Measurements from ENCODE around the gene CD28. TPM values are rescaled to one million over a fixed set of nuclear protein-coding genes. Genes with fewer than 3 reads are reported as not detected.
A peak's percentile ranks its signal among the peaks of the same experiment; 100 is the strongest.

CD28 gene
- total and polyA plus RNA-seq, 7 experiments from 2014 or later, result 52.2 to 224 (median 113) TPM

GRCh38 chr2:203763241-203763937, 57.0 kb downstream of the CD28 start:
- Histone ChIP-seq H3K36me3 (ENCODE audit: control insufficient read depth in 2 of 3, insufficient read depth in 3 of 3, low read length in 3 of 3) (no peaks in the 10 kb centered on the region), H3K9me3 (ENCODE audit: control insufficient read depth in 2 of 3, low read length in 3 of 3) (no peaks in the 10 kb centered on the region), H3K27ac (ENCODE audit: low read depth, low read length) (peak overlapping the region; percentile 30), H3K4me3 (ENCODE audit: low read length) (no peak overlapping the region), H3K27me3 (ENCODE audit: control insufficient read depth in 2 of 2, insufficient read depth in 2 of 2, low read length in 2 of 2) (no peaks in the 10 kb centered on the region), H3K4me1 (ENCODE audit: control insufficient read depth in 2 of 2, insufficient read depth in 2 of 2, low read length in 2 of 2) (peaks cover 39 to 60% of the 10 kb centered on the region in 2 donors)
- ChIA-PET CTCF (interaction anchor here (0.7 kb wide), 1 partner anchor 43 kb away, joined by 3 read pairs; no protein-coding TSS in a partner anchor), POLR2A (interaction anchor here (0.6 to 1.9 kb wide), 8 partner anchors 13 to 45 kb away, joined by 3 to 9 read pairs (median 4); no protein-coding TSS in a partner anchor)
- peaks cover 38 to 94% (median 88%) of the 10 kb centered on the region in 7 donors for H3K4me1 Mint-ChIP-seq
- H3K4me3 Mint-ChIP-seq, result peak overlapping the region; percentile 6 to 68 (median 54)
- ATAC-seq (peak; percentile 47), DNase-seq (peak in 2 of 9 donors; percentile 26 to 62)
- H3K27me3 Mint-ChIP-seq, result no peaks in the 10 kb centered on the region
- H3K9me3 Mint-ChIP-seq, result peaks cover 0 to 16% (median 6%) of the 10 kb centered on the region in 11 donors
- intact Hi-C loops (cut with micrococcal nuclease), result loop anchor here (1.0 kb wide), 1 partner anchor 22 kb away; no protein-coding TSS in a partner anchor
- H3K27ac Mint-ChIP-seq, result peak overlapping the region; percentile 84 to 94 (median 90)
- H3K36me3 Mint-ChIP-seq, result peaks cover 14 to 78% (median 58%) of the 10 kb centered on the region in 5 donors

- Histone ChIP-seq H3K27me3 (ENCODE audit: control insufficient read depth in 2 of 2, insufficient read depth in 2 of 2, low read length in 2 of 2) (no peaks in the 10 kb centered on the region), H3K36me3 (ENCODE audit: control insufficient read depth in 2 of 3, insufficient read depth in 3 of 3, low read length in 3 of 3) (no peaks in the 10 kb centered on the region), H3K27ac (ENCODE audit: low read depth, low read length) (peak overlapping the region; percentile 30), H3K9me3 (ENCODE audit: control insufficient read depth in 2 of 3, low read length in 3 of 3) (no peaks in the 10 kb centered on the region), H3K4me3 (ENCODE audit: low read length) (no peak overlapping the region), H3K4me1 (ENCODE audit: control insufficient read depth in 2 of 2, insufficient read depth in 2 of 2, low read length in 2 of 2) (peaks cover 39 to 60% of the 10 kb centered on the region in 2 donors)
- Mint-ChIP-seq H3K27me3 (no peaks in the 10 kb centered on the region), H3K4me3 (peak overlapping the region; percentile 24 to 74 (median 57)), H3K9me3 (peaks cover 0 to 12% (median 4%) of the 10 kb centered on the region in 11 donors), H3K27ac (peak overlapping the region; percentile 84 to 94 (median 90)), H3K4me1 (peaks cover 37 to 90% (median 82%) of the 10 kb centered on the region in 7 donors), H3K36me3 (peaks cover 10 to 72% (median 52%) of the 10 kb centered on the region in 5 donors)
- peak; percentile 82 for ATAC-seq
- peak in 4 of 9 donors; percentile 14 to 54 (median 40) for DNase-seq
- CTCF ChIA-PET, result interaction anchor here (0.7 kb wide), 2 partner anchors 42 to 43 kb away, joined by 3 read pairs; no protein-coding TSS in a partner anchor
- POLR2A ChIA-PET, result interaction anchor here (0.6 to 1.9 kb wide), 11 partner anchors 14 to 50 kb away, joined by 3 to 9 read pairs (median 4); no protein-coding TSS in a partner anchor
- intact Hi-C loops (cut with micrococcal nuclease), result loop anchor here (1.0 kb wide), 1 partner anchor 23 kb away; no protein-coding TSS in a partner anchor
Observed at GRCh38 chr2:203763938-203764664, 57.7 kb downstream of the CD28 start.

- DNase-seq, result no peak
- Mint-ChIP-seq H3K27ac (peak overlapping the region in 1 of 9 donors; percentile 7), H3K36me3 (peaks cover 15 to 56% (median 42%) of the 10 kb centered on the region in 5 donors)
Observed at GRCh38 chr2:203772456-203773165, 66.2 kb downstream of the CD28 start.

GRCh38 chr2:203774760-203775159, 68.3 kb downstream of the CD28 start:
- H3K9me3 ChIP-seq (ENCODE audit: control insufficient read depth in 2 of 3, low read length in 3 of 3), result no peaks in the 10 kb centered on the region
- intact Hi-C loops (cut with micrococcal nuclease), result no loop called here
- H3K9me3 Mint-ChIP-seq, result peaks cover 0 to 17% (median 1%) of the 10 kb centered on the region in 11 donors
- H3K27me3 Mint-ChIP-seq, result peaks cover 0 to 3% (median 0%) of the 10 kb centered on the region in 5 donors
- DNase-seq (no peak), ATAC-seq (no peak)
- no peaks in the 10 kb centered on the region for H3K27me3 ChIP-seq (ENCODE audit: control insufficient read depth in 2 of 2, insufficient read depth in 2 of 2, low read length in 2 of 2)
- peaks cover 5 to 7% of the 10 kb centered on the region in 2 donors for H3K4me1 ChIP-seq (ENCODE audit: control insufficient read depth in 2 of 2, insufficient read depth in 2 of 2, low read length in 2 of 2)
- H3K36me3 ChIP-seq (ENCODE audit: control insufficient read depth in 2 of 3, insufficient read depth in 3 of 3, low read length in 3 of 3), result no peaks in the 10 kb centered on the region
- H3K4me1 Mint-ChIP-seq, result peaks cover 8 to 53% (median 33%) of the 10 kb centered on the region in 7 donors
- peak overlapping the region in 1 of 9 donors; percentile 59 for H3K27ac Mint-ChIP-seq
- no peak overlapping the region for H3K27ac ChIP-seq (ENCODE audit: low read depth, low read length)
- peaks cover 14 to 46% (median 32%) of the 10 kb centered on the region in 5 donors for H3K36me3 Mint-ChIP-seq
- H3K4me3 Mint-ChIP-seq, result no peak overlapping the region
- ChIA-PET POLR2A (interaction anchor here (0.6 to 1.5 kb wide), 4 partner anchors 24 to 56 kb away, joined by 3 read pairs; no protein-coding TSS in a partner anchor), CTCF (no interaction called here)
- no peak overlapping the region for H3K4me3 ChIP-seq (ENCODE audit: low read length)

More at GRCh38 chr2:203772456-203773165, 66.2 kb downstream of the CD28 start:
- CTCF ChIA-PET, result no interaction called here
- no peaks in the 10 kb centered on the region for H3K9me3 ChIP-seq (ENCODE audit: control insufficient read depth in 2 of 3, low read length in 3 of 3)
- POLR2A ChIA-PET, result no interaction called here
- intact Hi-C loops (cut with micrococcal nuclease), result no loop called here
- Mint-ChIP-seq H3K4me3 (no peak overlapping the region), H3K4me1 (peaks cover 5 to 51% (median 34%) of the 10 kb centered on the region in 7 donors), H3K27me3 (peaks cover 0 to 3% (median 0%) of the 10 kb centered on the region in 5 donors), H3K9me3 (peaks cover 0 to 15% (median 4%) of the 10 kb centered on the region in 11 donors)
- H3K27me3 ChIP-seq (ENCODE audit: control insufficient read depth in 2 of 2, insufficient read depth in 2 of 2, low read length in 2 of 2), result no peaks in the 10 kb centered on the region
- no peak overlapping the region for H3K27ac ChIP-seq (ENCODE audit: low read depth, low read length)
- H3K36me3 ChIP-seq (ENCODE audit: control insufficient read depth in 2 of 3, insufficient read depth in 3 of 3, low read length in 3 of 3), result no peaks in the 10 kb centered on the region
- H3K4me1 ChIP-seq (ENCODE audit: control insufficient read depth in 2 of 2, insufficient read depth in 2 of 2, low read length in 2 of 2), result no peaks in the 10 kb centered on the region
- no peak overlapping the region for H3K4me3 ChIP-seq (ENCODE audit: low read length)
- ATAC-seq, result no peak

- Mint-ChIP-seq H3K36me3 (peaks cover 8 to 38% (median 24%) of the 10 kb centered on the region in 5 donors), H3K4me1 (peaks cover 8 to 57% (median 39%) of the 10 kb centered on the region in 7 donors), H3K27me3 (peaks cover 0 to 3% (median 0%) of the 10 kb centered on the region in 5 donors), H3K4me3 (no peak overlapping the region), H3K9me3 (peaks cover 0 to 15% (median 0%) of the 10 kb centered on the region in 11 donors), H3K27ac (peak overlapping the region in 2 of 9 donors; percentile 6 to 56)
- no peaks in the 10 kb centered on the region for H3K27me3 ChIP-seq (ENCODE audit: control insufficient read depth in 2 of 2, insufficient read depth in 2 of 2, low read length in 2 of 2)
- ATAC-seq (no peak), DNase-seq (no peak)
- H3K36me3 ChIP-seq (ENCODE audit: control insufficient read depth in 2 of 3, insufficient read depth in 3 of 3, low read length in 3 of 3), result no peaks in the 10 kb centered on the region
- H3K4me3 ChIP-seq (ENCODE audit: low read length), result no peak overlapping the region
- H3K9me3 ChIP-seq (ENCODE audit: control insufficient read depth in 2 of 3, low read length in 3 of 3), result no peaks in the 10 kb centered on the region
- intact Hi-C loops (cut with micrococcal nuclease), result no loop called here
- no peak overlapping the region for H3K27ac ChIP-seq (ENCODE audit: low read depth, low read length)
- H3K4me1 ChIP-seq (ENCODE audit: control insufficient read depth in 2 of 2, insufficient read depth in 2 of 2, low read length in 2 of 2), result peaks cover 11 to 12% of the 10 kb centered on the region in 2 donors
- ChIA-PET POLR2A (interaction anchor here (0.9 to 1.5 kb wide), 2 partner anchors 53 to 57 kb away, joined by 3 read pairs; no protein-coding TSS in a partner anchor), CTCF (no interaction called here)
Observed at GRCh38 chr2:203775684-203776083, 69.2 kb downstream of the CD28 start.

Measured in naive thymus-derived CD4-positive, alpha-beta T cell (primary cell).